Loucy (cell line): Measurements from ENCODE around the gene VAMP1.

ENCODE experiments used
- CTCF ChIP-seq: fragments of 200-600 bp; sonication (generic); conservative IDR thresholded peaks from 2 replicates; pipeline ENCODE4 v1.5.1; 2014; ENCODE audit warnings: mild to moderate bottlenecking, antibody characterized with exemption, low read length
- EZH2phosphoT487 ChIP-seq: fragments of 200-600 bp; IDR thresholded peaks from 2 replicates; pipeline ENCODE4 v1.6.1; 2018; ENCODE audit warnings: antibody characterized with exemption, mild to moderate bottlenecking, moderate library complexity, borderline replicate concordance

GRCh38 chr12:6462234-6462995, 8.1 kb downstream of the VAMP1 start:
- TF ChIP-seq CTCF: no peak
- TF ChIP-seq EZH2phosphoT487: no peak
